SK-N-SH (cell line): ENCODE data around the gene MST1R.

Experiments used
- CTCF ChIP-seq: fragments of 200-600 bp; sonication (generic); IDR thresholded peaks from 2 replicates; pipeline ENCODE4 v1.6.1; 2017; ENCODE audit warnings: antibody characterized with exemption, mild to moderate bottlenecking, moderate library complexity
- EZH2phosphoT487 ChIP-seq: fragments of 200-600 bp; sonication (generic); IDR thresholded peaks from 2 replicates; pipeline ENCODE4 v1.6.1; 2017; ENCODE audit warnings: low read depth, mixed run types, mild to moderate bottlenecking, antibody characterized with exemption, moderate library complexity, borderline replicate concordance
- FOXM1 ChIP-seq: IDR thresholded peaks from 2 replicates; pipeline ENCODE4 v1.4.0; 2012; ENCODE audit warnings: low read depth, mild to moderate bottlenecking
- GATA2 ChIP-seq: sonication (generic); formaldehyde crosslinking; IDR thresholded peaks from 2 replicates; pipeline ENCODE4 v1.5.0; 2020; ENCODE audit warnings: mild to moderate bottlenecking, missing genetic modification reagents
- PBX3 ChIP-seq: IDR thresholded peaks from 2 replicates; pipeline ENCODE4; 2012
- RAD21 ChIP-seq: IDR thresholded peaks from 2 replicates; pipeline ENCODE4 v1.6.1; 2012; ENCODE audit warnings: mild to moderate bottlenecking, low read length
- REST ChIP-seq: IDR thresholded peaks from 2 replicates; pipeline ENCODE4 v1.6.1; 2012; ENCODE audit warnings: mild to moderate bottlenecking, low read depth, low read length, moderate library complexity
- TAF1 ChIP-seq: IDR thresholded peaks from 2 replicates; pipeline ENCODE4 v1.6.1; 2012; ENCODE audit warnings: low read depth, mild to moderate bottlenecking, low read length, moderate library complexity, borderline replicate concordance
- TEAD4 ChIP-seq: IDR thresholded peaks from 2 replicates; pipeline ENCODE4 v1.4.0; 2012; ENCODE audit warnings: mild to moderate bottlenecking, borderline replicate concordance; ENCODE audit not compliant: insufficient read depth
- USF1 ChIP-seq: IDR thresholded peaks from 2 replicates; pipeline ENCODE4 v1.4.0; 2012; ENCODE audit warnings: low read depth, borderline replicate concordance
- YY1 ChIP-seq: IDR thresholded peaks from 2 replicates; pipeline ENCODE4 v1.4.0; 2012; ENCODE audit warnings: low read depth, mild to moderate bottlenecking
- ZBTB33 ChIP-seq: IDR thresholded peaks from 2 replicates; pipeline ENCODE4 v1.4.0; 2012; ENCODE audit warnings: low read depth, borderline replicate concordance

- TF ChIP-seq CTCF (no peak), PBX3 (no peak), REST (no peak), TEAD4 (no peak), YY1 (no peak), GATA2 (no peak), FOXM1 (no peak), EZH2phosphoT487 (no peak), RAD21 (no peak), TAF1 (no peak), USF1 (no peak), ZBTB33 (no peak)
Measured at GRCh38 chr3:49916686-49917085, 13.0 kb upstream of the MST1R start.
